Measurements from ENCODE around the gene SDR39U1.

Gene SDR39U1

GRCh38 chr14:24416932-24417619 lies 25.5 kb downstream of the SDR39U1 start:
- no peaks in the 10 kb centered on the region for H3K9me2 ChIP-seq (replicated peaks; ENCODE audit: control insufficient read depth, low read length)
- 0 out of 2 replicates have a peak, but pooled peaks cover 2% of the 10 kb centered on the region for H3K27me3 ChIP-seq (ENCODE audit: control insufficient read depth, low read length)
- H3K4me2 ChIP-seq (ENCODE audit: low read length) = no peak overlapping the region
- H4K20me1 ChIP-seq (ENCODE audit: control insufficient read depth, insufficient read depth, low read depth, low read length) = no peaks in the 10 kb centered on the region
- H3K79me2 ChIP-seq (ENCODE audit: control insufficient read depth, low read length) = no peaks in the 10 kb centered on the region
- H3K9me3 ChIP-seq (ENCODE audit: control insufficient read depth, insufficient read depth, low read length) = no peaks in the 10 kb centered on the region
- no peak overlapping the region for H3K27ac ChIP-seq (ENCODE audit: low read depth, low read length)
- no peaks in the 10 kb centered on the region for H3K36me3 ChIP-seq (ENCODE audit: control insufficient read depth, low read length)
- no peak for TF ChIP-seq CTCF (IDR thresholded peaks at IDR 0.05; ENCODE audit: low read depth, low read length, poor library complexity, severe bottlenecking)
- TF ChIP-seq EZH2phosphoT487 (IDR thresholded peaks at IDR 0.05; ENCODE audit: borderline replicate concordance, low read length) = no peak
- H3K4me1 ChIP-seq (ENCODE audit: control insufficient read depth, low read length) = no peaks in the 10 kb centered on the region
- no peaks in the 10 kb centered on the region for H3F3A ChIP-seq (ENCODE audit: control insufficient read depth, insufficient read depth)
- H3K4me3 ChIP-seq (ENCODE audit: low read length) = no peak overlapping the region

GRCh38 chr14:24416254-24416931 lies 26.2 kb downstream of the SDR39U1 start:
- Histone ChIP-seq H3K36me3 (ENCODE audit: control insufficient read depth, low read length) (no peaks in the 10 kb centered on the region), H3K4me2 (ENCODE audit: low read length) (no peak overlapping the region), H3F3A (ENCODE audit: control insufficient read depth, insufficient read depth) (no peaks in the 10 kb centered on the region), H3K79me2 (ENCODE audit: control insufficient read depth, low read length) (no peaks in the 10 kb centered on the region), H3K4me1 (ENCODE audit: control insufficient read depth, low read length) (no peaks in the 10 kb centered on the region), H3K9me2 (replicated peaks; ENCODE audit: control insufficient read depth, low read length) (no peaks in the 10 kb centered on the region), H4K20me1 (ENCODE audit: control insufficient read depth, insufficient read depth, low read depth, low read length) (no peaks in the 10 kb centered on the region), H3K27me3 (ENCODE audit: control insufficient read depth, low read length) (0 out of 2 replicates have a peak, but pooled peaks cover 2% of the 10 kb centered on the region), H3K9me3 (ENCODE audit: control insufficient read depth, insufficient read depth, low read length) (no peaks in the 10 kb centered on the region), H3K4me3 (ENCODE audit: low read length) (no peak overlapping the region), H3K27ac (ENCODE audit: low read depth, low read length) (no peak overlapping the region)
- no peak for TF ChIP-seq EZH2phosphoT487 (IDR thresholded peaks at IDR 0.05; ENCODE audit: borderline replicate concordance, low read length)

GRCh38 chr14:24415421-24416253 lies 26.9 kb downstream of the SDR39U1 start:
- Histone ChIP-seq H4K20me1 (ENCODE audit: control insufficient read depth, insufficient read depth, low read depth, low read length) (no peaks in the 10 kb centered on the region), H3K9me2 (replicated peaks; ENCODE audit: control insufficient read depth, low read length) (no peaks in the 10 kb centered on the region), H3K9me3 (ENCODE audit: control insufficient read depth, insufficient read depth, low read length) (no peaks in the 10 kb centered on the region), H3K79me2 (ENCODE audit: control insufficient read depth, low read length) (no peaks in the 10 kb centered on the region), H3F3A (ENCODE audit: control insufficient read depth, insufficient read depth) (no peaks in the 10 kb centered on the region), H3K4me1 (ENCODE audit: control insufficient read depth, low read length) (no peaks in the 10 kb centered on the region), H3K4me2 (ENCODE audit: low read length) (no peak overlapping the region), H3K27ac (ENCODE audit: low read depth, low read length) (no peak overlapping the region), H3K4me3 (ENCODE audit: low read length) (no peak overlapping the region), H3K27me3 (ENCODE audit: control insufficient read depth, low read length) (0 out of 2 replicates have a peak, but pooled peaks cover 2% of the 10 kb centered on the region), H3K36me3 (ENCODE audit: control insufficient read depth, low read length) (no peaks in the 10 kb centered on the region)
- TF ChIP-seq CTCF (IDR thresholded peaks at IDR 0.05; ENCODE audit: low read depth, low read length, poor library complexity, severe bottlenecking) (no peak), EZH2phosphoT487 (IDR thresholded peaks at IDR 0.05; ENCODE audit: borderline replicate concordance, low read length) (no peak)
